ENCODE data around the gene SRRT.

DNA sequence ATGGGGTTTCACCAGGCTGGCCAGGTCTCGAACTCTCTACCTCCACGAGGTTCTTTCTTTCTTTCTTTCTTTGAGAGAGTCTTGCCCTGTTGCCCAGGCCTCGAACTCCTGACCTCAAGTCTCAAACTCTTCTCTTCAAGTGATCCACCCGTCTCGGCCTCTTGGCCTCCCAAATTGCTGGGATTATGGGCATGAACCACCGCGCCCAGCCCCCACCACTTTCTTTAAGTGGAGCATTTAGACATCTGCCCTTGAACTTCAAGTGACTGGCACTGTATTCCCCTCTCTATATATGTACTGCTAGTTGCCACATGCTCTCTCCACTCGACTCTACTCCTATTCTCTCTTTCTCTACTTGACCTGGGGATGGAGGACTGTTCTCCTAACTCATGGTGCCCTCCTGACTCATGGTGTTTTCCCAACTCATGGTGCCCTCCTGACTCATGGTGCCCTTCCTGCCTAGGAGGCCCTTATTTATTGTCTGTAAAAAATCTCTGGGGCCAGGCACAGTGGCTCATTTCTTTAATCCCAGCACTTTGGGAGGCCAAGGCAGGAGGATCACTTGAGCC is 40.1 kb downstream of the SRRT start:
- TF ChIP-seq POLR2A (IDR thresholded peaks at IDR 0.05) (no peak), CTCF (IDR thresholded peaks at IDR 0.05) (no peak)

Measured in prostate gland (tissue), 2 donors.